NCI-H526 (cell line): Measurements from ENCODE around the gene USP33.
"Not testable (repeated sequence)": the region's sequence is repeated elsewhere in the genome, so short reads cannot be mapped to it uniquely, and the experiment has no call there.

Experiments
- DNase-seq, 2 experiments: peaks; one replicate each; lab custom pipeline; 2025; lab: John Stamatoyannopoulos, UW

Gene USP33

GRCh38 chr1:77739235-77739634 lies 20.4 kb downstream of the USP33 start:
- no peak for DNase-seq

- no peak for DNase-seq
Observed at GRCh38 chr1:77732090-77732489, 27.6 kb downstream of the USP33 start.

- no peak for DNase-seq
Observed at GRCh38 chr1:77725706-77726105, 33.9 kb downstream of the USP33 start.

GRCh38 chr1:77718181-77718580 lies 41.5 kb downstream of the USP33 start:
- DNase-seq, result no peak

GRCh38 chr1:77716065-77716464 lies 43.6 kb downstream of the USP33 start:
- no peak for DNase-seq

GRCh38 chr1:77709727-77710126 lies 49.9 kb downstream of the USP33 start:
- DNase-seq, result no peak

GRCh38 chr1:77706321-77706720 lies 53.3 kb downstream of the USP33 start:
- DNase-seq, result no peak

GRCh38 chr1:77704736-77705135 lies 54.9 kb downstream of the USP33 start:
- no peak for DNase-seq

GRCh38 chr1:77699673-77700072 lies 60.0 kb downstream of the USP33 start:
- DNase-seq, result not testable (repeated sequence)

GRCh38 chr1:77697441-77697840 lies 62.2 kb downstream of the USP33 start:
- DNase-seq, result no peak

GRCh38 chr1:77688939-77689338 lies 70.7 kb downstream of the USP33 start:
- no peak for DNase-seq

GRCh38 chr1:77687519-77687906 lies 72.1 kb downstream of the USP33 start:
- DNase-seq, result peak in 1 of 2 experiments; percentile 15

GRCh38 chr1:77686796-77687518 lies 72.7 kb downstream of the USP33 start:
- DNase-seq, result no peak

- peak; percentile 90 to 94 for DNase-seq
Observed at GRCh38 chr1:77683160-77684148, 76.2 kb downstream of the USP33 start.

- DNase-seq, result peak; percentile 92 to 95
Observed at GRCh38 chr1:77682460-77683159, 77.0 kb downstream of the USP33 start, which contains the start of gene ZZZ3. Gene ZZZ3 (minus strand): TSS chr1:77682658. CDS start chr1:77633354, 49,304 bp downstream.

- no peak for DNase-seq
Observed at GRCh38 chr1:77680173-77680572, 79.5 kb downstream of the USP33 start.

- no peak for DNase-seq
Observed at GRCh38 chr1:77678660-77679610, 80.7 kb downstream of the USP33 start.

GRCh38 chr1:77674807-77675206 lies 84.8 kb downstream of the USP33 start:
- not testable (repeated sequence) for DNase-seq

- DNase-seq, result no peak
Observed at GRCh38 chr1:77673716-77674355, 85.8 kb downstream of the USP33 start.

- DNase-seq, result no peak
Observed at GRCh38 chr1:77673030-77673429, 86.6 kb downstream of the USP33 start.

GRCh38 chr1:77672374-77672773 lies 87.3 kb downstream of the USP33 start:
- DNase-seq, result no peak
